NCI-H1092 (cell line): ENCODE results near the gene TOGARAM2.
"Not testable (repeated sequence)": the region's sequence is repeated elsewhere in the genome, so short reads cannot be mapped to it uniquely, and the experiment has no call there.

ENCODE experiments used
- DNase-seq: peaks from one replicate; lab custom pipeline; 2025; lab: John Stamatoyannopoulos, UW

The TOGARAM2 gene

GRCh38 chr2:29073933-29074332, 92.8 kb downstream of the TOGARAM2 start:
- DNase-seq: no peak

- DNase-seq: no peak
Measured at GRCh38 chr2:29074411-29074810, 93.3 kb downstream of the TOGARAM2 start, which contains the start of gene PCARE. PCARE (minus strand) TSS chr2:29074523; CDS start chr2:29074261, 262 bp downstream.

GRCh38 chr2:29075894-29076705, 95.0 kb downstream of the TOGARAM2 start:
- DNase-seq: no peak

GRCh38 chr2:29079887-29080286, 98.8 kb downstream of the TOGARAM2 start:
- DNase-seq: no peak

- DNase-seq: no peak
Measured at GRCh38 chr2:29080886-29081743, 100.0 kb downstream of the TOGARAM2 start.

- no peak for DNase-seq
Measured at GRCh38 chr2:29082804-29083495, 101.9 kb downstream of the TOGARAM2 start.

- DNase-seq: no peak
Measured at GRCh38 chr2:29084554-29084953, 103.5 kb downstream of the TOGARAM2 start.

- DNase-seq: not testable (repeated sequence)
Measured at GRCh38 chr2:29090311-29090710, 109.2 kb downstream of the TOGARAM2 start.

- no peak for DNase-seq
Measured at GRCh38 chr2:29096969-29097368, 115.9 kb downstream of the TOGARAM2 start.

- DNase-seq: no peak
Measured at GRCh38 chr2:29097569-29097968, 116.5 kb downstream of the TOGARAM2 start.

- DNase-seq: no peak
Measured at GRCh38 chr2:29100564-29100963, 119.5 kb downstream of the TOGARAM2 start.
